GM10248 (cell line): ENCODE results near the gene ASXL1.

ENCODE experiments used
- CTCF ChIA-PET: fragments of 300-600 bp; sonication (Branson Sonifier 250); formaldehyde crosslinking; extraction: SDS; loops from one replicate; lab custom pipeline; 2021; ENCODE audit warnings: antibody characterized with exemption; lab: Yijun Ruan, JAX
- POLR2A ChIA-PET: fragments of 350-650 bp; sonication (Branson Sonifier 250); formaldehyde crosslinking; extraction: SDS; loops from one replicate; lab custom pipeline; 2020; ENCODE audit warnings: antibody characterized with exemption; lab: Yijun Ruan, JAX
- DNase-seq: peaks from one replicate; pipeline ENCODE4 v3.0.0; 2012; ENCODE audit errors: extremely low spot score
- CTCF ChIP-seq: IDR thresholded peaks from 2 replicates; pipeline ENCODE4 v1.5.1; 2012; ENCODE audit warnings: mild to moderate bottlenecking, low read depth; ENCODE audit errors: extremely low read depth, missing control alignments, control extremely low read depth

The ASXL1 gene

GRCh38 chr20:32444474-32445220 is 86.5 kb downstream of the ASXL1 start:
- no peak for TF ChIP-seq CTCF
- ChIA-PET POLR2A (no interaction called here), CTCF (interaction anchor here (0.7 to 2.0 kb wide), 5 partner anchors 10 to 60 kb away, joined by 3 to 13 read pairs (median 4); no protein-coding TSS in a partner anchor)
- no peak for DNase-seq

- ChIA-PET POLR2A (no interaction called here), CTCF (interaction anchor here (0.6 to 1.7 kb wide), 6 partner anchors 10 to 414 kb away, joined by 3 to 6 read pairs (median 4); no protein-coding TSS in a partner anchor)
- DNase-seq = peak; percentile 28
- no peak for TF ChIP-seq CTCF
Measured at GRCh38 chr20:32445539-32446273, 87.6 kb downstream of the ASXL1 start.

- CTCF ChIA-PET = interaction anchor here (0.8 to 1.7 kb wide), 6 partner anchors 10 to 415 kb away, joined by 3 to 6 read pairs (median 4); no protein-coding TSS in a partner anchor
- TF ChIP-seq CTCF = no peak
- no peak for DNase-seq
- POLR2A ChIA-PET = no interaction called here
Measured at GRCh38 chr20:32446301-32447100, 88.4 kb downstream of the ASXL1 start.

- ChIA-PET POLR2A (no interaction called here), CTCF (interaction anchor here (1.6 kb wide), 1 partner anchor 205 kb away, joined by 5 read pairs; no protein-coding TSS in a partner anchor)
- no peak for DNase-seq
- no peak for TF ChIP-seq CTCF
Measured at GRCh38 chr20:32447136-32448027, 89.3 kb downstream of the ASXL1 start.

- POLR2A ChIA-PET = interaction anchor here (0.6 kb wide), 1 partner anchor 115 kb away, joined by 3 read pairs; no protein-coding TSS in a partner anchor
- CTCF ChIA-PET = interaction anchor here (1.0 to 1.5 kb wide), 4 partner anchors 9 to 23 kb away, joined by 3 to 6 read pairs (median 3); no protein-coding TSS in a partner anchor
- TF ChIP-seq CTCF = no peak
- DNase-seq = no peak
Measured at GRCh38 chr20:32448306-32449056, 90.3 kb downstream of the ASXL1 start.
